Neural progenitor cell (in vitro differentiated cells): ENCODE measurements around the gene ANKRD11.

Experiments
- CTCF ChIP-seq: fragments of 200-600 bp; sonication (generic); IDR thresholded peaks from 2 replicates; pipeline ENCODE4 v1.5.1; 2017; ENCODE audit warnings: antibody characterized with exemption, mild to moderate bottlenecking
- EZH2 ChIP-seq: fragments of 200-600 bp; sonication (generic); IDR thresholded peaks from 2 replicates; pipeline ENCODE4 v1.6.1; 2017; ENCODE audit warnings: antibody characterized with exemption, mild to moderate bottlenecking, moderate library complexity
- EZH2phosphoT487 ChIP-seq: fragments of 200-600 bp; sonication (generic); IDR thresholded peaks from 2 replicates; pipeline ENCODE4 v1.6.1; 2017; ENCODE audit warnings: antibody characterized with exemption

DNA sequence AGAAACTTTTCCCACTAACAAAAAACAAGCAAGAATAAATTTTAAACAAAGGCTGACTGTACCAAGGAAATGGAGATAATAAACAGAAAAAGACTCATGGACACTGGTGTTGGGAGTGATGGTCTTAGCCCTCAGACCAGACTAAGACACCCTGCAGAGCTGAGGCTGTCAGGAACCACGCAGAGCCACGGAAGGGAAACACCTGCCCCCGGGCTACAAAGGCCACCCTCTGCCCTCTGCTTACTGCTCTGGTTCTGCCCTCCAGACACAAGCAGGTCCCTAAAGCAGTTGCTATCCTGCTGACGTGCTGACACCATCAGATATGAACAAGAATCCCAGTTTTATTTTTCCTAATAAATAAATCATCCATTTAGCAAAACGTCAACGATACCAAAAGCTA, 80.0 kb downstream of the ANKRD11 start:
- TF ChIP-seq EZH2 (no peak), CTCF (no peak), EZH2phosphoT487 (no peak)
